ENCODE results near the gene NAP1L1.

The NAP1L1 gene

GRCh38 chr12:76020731-76021672 is 63.5 kb downstream of the NAP1L1 start:
- peak; percentile 96 for DNase-seq (ENCODE audit: low read depth)

- peak; percentile 62 for DNase-seq (ENCODE audit: low read depth)
These were observed 64.2 kb downstream of the NAP1L1 start for GRCh38 chr12:76020281-76020680.

GRCh38 chr12:76018672-76019071 is 65.8 kb downstream of the NAP1L1 start:
- no peak for DNase-seq (ENCODE audit: low read depth)

GRCh38 chr12:76018111-76018510 is 66.4 kb downstream of the NAP1L1 start:
- DNase-seq (ENCODE audit: low read depth): no peak

GRCh38 chr12:76014007-76014406 is 70.5 kb downstream of the NAP1L1 start:
- DNase-seq (ENCODE audit: low read depth): no peak

- no peak for DNase-seq (ENCODE audit: low read depth)
These were observed 70.9 kb downstream of the NAP1L1 start for GRCh38 chr12:76013603-76014002.

GRCh38 chr12:76012644-76013043 is 71.8 kb downstream of the NAP1L1 start:
- no peak for DNase-seq (ENCODE audit: low read depth)

GRCh38 chr12:76010732-76011458 is 73.6 kb downstream of the NAP1L1 start:
- DNase-seq (ENCODE audit: low read depth): no peak

- DNase-seq (ENCODE audit: low read depth): no peak
These were observed 76.1 kb downstream of the NAP1L1 start for GRCh38 chr12:76008428-76008827.

GRCh38 chr12:76007640-76008039 is 76.8 kb downstream of the NAP1L1 start:
- no peak for DNase-seq (ENCODE audit: low read depth)

GRCh38 chr12:76006028-76006925 is 78.2 kb downstream of the NAP1L1 start:
- DNase-seq (ENCODE audit: low read depth): no peak

GRCh38 chr12:76003355-76003638 is 81.2 kb downstream of the NAP1L1 start:
- DNase-seq (ENCODE audit: low read depth): no peak

GRCh38 chr12:76002598-76003354 is 81.7 kb downstream of the NAP1L1 start:
- DNase-seq (ENCODE audit: low read depth): no peak

- no peak for DNase-seq (ENCODE audit: low read depth)
These were observed 86.0 kb downstream of the NAP1L1 start for GRCh38 chr12:75998292-75999063.

- DNase-seq (ENCODE audit: low read depth): no peak
These were observed 86.8 kb downstream of the NAP1L1 start for GRCh38 chr12:75997658-75998057.

- DNase-seq (ENCODE audit: low read depth): no peak
These were observed 87.5 kb downstream of the NAP1L1 start for GRCh38 chr12:75996861-75997447.

GRCh38 chr12:75995691-75996090 is 88.8 kb downstream of the NAP1L1 start:
- no peak for DNase-seq (ENCODE audit: low read depth)

- DNase-seq (ENCODE audit: low read depth): no peak
These were observed 90.3 kb downstream of the NAP1L1 start for GRCh38 chr12:75994069-75994740.

- no peak for DNase-seq (ENCODE audit: low read depth)
These were observed 92.7 kb downstream of the NAP1L1 start for GRCh38 chr12:75991753-75992152.

Measured in GM04504 (cell line).